ENCODE results near the gene CAV3.

GRCh38 chr3:8713901-8714759, 19.5 kb upstream of the CAV3 start:
- TF ChIP-seq POLR2A (IDR thresholded peaks at IDR 0.05; ENCODE audit: low read depth, low read length): no peak
- no peak for TF ChIP-seq TAF1 (IDR thresholded peaks at IDR 0.05; ENCODE audit: borderline replicate concordance, low read depth, low read length)
- no peak for TF ChIP-seq POLR2AphosphoS5 (IDR thresholded peaks at IDR 0.05; ENCODE audit: low read depth, low read length)

Measured in GM12892 (cell line).